Bladder microvascular endothelial cell (primary cell): Measurements from ENCODE around the gene DERL2. TPM values are rescaled to one million over a fixed set of nuclear protein-coding genes. Genes with fewer than 3 reads are reported as not detected.

Experiments used
- total RNA-seq: library from RNA; depleted of rRNA; stranded (reverse); fragments of >200 nt; gene quantifications from 2 replicates; pipeline ENCODE4 v1.2.3, GENCODE V29; 2014

Gene DERL2
- 13.9 and 20.0 TPM in 2 replicates for total RNA-seq

DNA sequence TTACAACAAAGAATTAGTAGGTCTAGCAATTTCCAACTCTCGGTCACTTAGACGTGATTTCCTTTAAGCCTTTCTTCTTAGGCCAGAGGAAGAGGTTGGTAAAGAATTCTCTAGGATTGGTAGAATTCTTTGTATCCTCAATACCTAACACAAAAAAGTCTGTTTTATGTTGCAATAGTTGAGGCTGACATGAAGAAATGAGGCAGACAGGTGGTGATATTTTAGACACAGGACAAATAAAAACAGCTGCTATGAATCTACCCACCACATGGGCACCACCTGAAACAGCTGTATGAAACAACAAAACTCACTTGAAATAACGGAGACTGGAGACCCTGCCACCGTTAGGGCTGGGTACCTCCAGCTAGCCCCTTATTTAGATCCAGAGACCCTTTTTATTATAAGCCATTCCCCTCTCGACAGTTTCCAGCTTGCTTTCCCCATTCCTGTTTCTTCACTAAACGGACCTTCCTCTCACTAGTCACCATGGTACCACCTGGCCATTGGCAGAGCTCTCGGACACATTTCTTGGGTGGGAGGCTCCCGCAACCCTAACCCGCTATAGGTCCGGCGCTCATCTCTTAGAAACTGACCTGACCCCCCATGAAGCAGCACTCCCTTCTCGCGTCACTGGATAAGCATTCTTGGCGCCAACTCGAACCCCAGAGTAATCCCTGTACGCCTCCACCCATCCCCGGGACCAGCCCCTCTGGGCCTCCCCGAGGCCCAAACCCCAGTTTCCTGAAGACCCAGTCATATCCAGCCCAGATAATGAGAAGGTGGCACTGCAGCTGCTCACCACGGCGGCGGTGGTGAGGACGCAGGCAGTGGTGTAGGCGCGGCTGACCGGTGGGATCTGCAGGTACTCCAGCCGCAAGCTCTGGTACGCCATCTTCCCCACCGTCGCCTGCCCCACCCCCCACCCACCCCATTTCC lies at the start of gene DERL2:
TSS of gene DERL2 (minus strand) at position 909 of the 936 bp plus-strand sequence. CDS start at position 892, 17 bp downstream.

DNA sequence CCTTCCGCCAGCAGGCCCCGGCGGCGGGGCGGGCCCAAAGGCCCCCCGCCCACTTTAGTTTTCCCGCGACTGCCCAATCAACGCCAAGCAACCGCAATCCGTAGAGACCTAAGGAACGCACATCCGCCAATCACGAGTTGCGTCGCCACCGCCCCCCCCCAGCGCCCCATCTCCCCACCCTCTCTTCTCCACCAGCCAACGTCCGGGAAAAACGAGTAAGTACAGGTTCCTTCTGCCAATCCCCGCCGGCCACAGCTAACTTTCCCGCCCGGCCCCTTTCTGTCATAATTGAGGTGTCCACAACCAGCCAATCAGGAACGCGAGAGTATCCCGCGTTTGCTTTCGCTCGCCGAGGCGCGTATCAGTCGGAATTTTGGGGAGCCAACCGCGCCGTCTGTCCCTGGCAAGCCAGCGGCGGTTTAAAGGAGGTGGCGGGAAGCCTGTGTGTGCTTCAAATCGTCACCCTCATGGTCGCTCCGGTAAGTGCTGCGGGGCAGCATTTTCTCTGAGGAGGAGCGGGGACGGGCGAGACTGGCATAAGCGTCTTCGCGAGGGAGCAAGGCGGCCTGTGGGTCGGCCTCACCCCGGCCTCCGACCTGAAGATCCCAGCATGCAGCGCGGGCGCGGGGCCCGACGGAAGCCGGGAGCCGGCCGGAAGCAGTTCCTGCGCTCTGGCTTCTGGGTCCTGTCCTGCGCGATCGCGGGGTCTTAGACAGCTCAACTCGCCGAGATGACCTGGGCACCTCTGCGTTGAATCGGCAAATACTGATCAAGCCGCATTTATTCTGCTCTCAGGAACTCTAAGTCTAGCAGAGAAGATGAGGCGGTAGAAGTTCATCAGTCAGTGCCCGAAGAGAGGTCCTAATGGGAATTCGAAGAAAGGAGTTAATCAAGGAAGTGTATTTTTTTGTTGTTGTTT lies 487 bp upstream of the DERL2 start, which contains the start of gene MIS12:
TSS of gene MIS12 (plus strand) at position 361 of the 919 bp plus-strand sequence. CDS start 2,297 bp downstream, outside the sequence.

DNA sequence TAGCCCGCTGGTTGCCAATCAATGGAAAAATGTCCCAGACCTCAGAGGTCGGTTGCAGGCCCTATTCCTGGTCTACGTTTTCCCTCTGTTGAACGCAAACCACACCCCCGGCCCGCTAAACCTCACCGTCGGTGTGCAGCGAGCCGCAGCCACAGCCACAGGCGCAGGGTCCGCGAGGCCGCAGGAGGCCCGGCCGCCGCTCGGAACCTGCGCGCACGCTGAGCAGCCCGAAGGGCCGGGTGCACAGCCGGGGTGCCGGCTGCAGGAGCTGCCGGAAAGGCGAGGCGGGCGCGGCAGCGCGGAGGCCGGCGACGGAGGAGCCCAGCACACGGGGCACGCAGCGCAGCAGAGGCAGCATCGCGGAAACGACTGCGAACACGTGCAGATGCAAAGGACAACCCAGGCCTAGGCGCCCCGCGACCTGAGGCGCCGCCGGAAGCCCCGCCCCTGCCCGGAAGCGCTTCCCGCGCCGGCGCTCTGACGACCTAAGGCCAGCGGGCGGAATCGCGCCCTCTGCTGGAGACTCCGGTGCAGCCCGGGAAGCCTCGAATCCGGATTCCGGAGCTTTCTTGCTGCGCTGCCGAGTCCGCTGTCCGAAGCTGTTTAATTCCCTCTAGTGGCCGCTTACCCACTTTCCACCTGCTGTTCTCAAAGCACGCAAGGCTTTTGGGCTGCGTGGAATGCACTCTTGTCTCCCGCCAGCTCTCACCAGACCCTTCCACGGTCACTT lies 47.1 kb downstream of the DERL2 start, which contains the start of gene C1QBP:
TSS of gene C1QBP (minus strand) at position 440 of the 730 bp plus-strand sequence. CDS start at position 358, 82 bp downstream.

Other genes starting within 250 kb of the DERL2 start
- gene RABEP1, start 203.9 kb downstream of the DERL2 start, total RNA-seq, result 27.8 and 54.7 TPM in 2 replicates
- gene NUP88, start 66.5 kb downstream of the DERL2 start, total RNA-seq, result 90.3 and 102 TPM in 2 replicates
- gene RPAIN, start 66.0 kb downstream of the DERL2 start, total RNA-seq, result 32.1 and 47.6 TPM in 2 replicates
- 217 and 235 TPM in 2 replicates for gene C1QBP, start 47.0 kb downstream of the DERL2 start, total RNA-seq
- gene DHX33, start 17.2 kb downstream of the DERL2 start, total RNA-seq, result 8.3 and 19.9 TPM in 2 replicates
- 12.6 and 16.7 TPM in 2 replicates for gene MIS12, start 388 bp upstream of the DERL2 start, total RNA-seq
- 13.1 and 16.4 TPM in 2 replicates for gene NLRP1, start 98.3 kb upstream of the DERL2 start, total RNA-seq